Psoas muscle (tissue), 8 donors: Measurements from ENCODE around the gene WDR53. TPM values are rescaled to one million over a fixed set of nuclear protein-coding genes. Genes with fewer than 3 reads are reported as not detected.
"Not testable (repeated sequence)": the region's sequence is repeated elsewhere in the genome, so short reads cannot be mapped to it uniquely, and the experiment has no call there.

Experiments
- ATAC-seq, 4 donors: fragments of 200-7000 bp; cut with Tn5 transposase; one replicate each; pipeline ENCODE4 v1.9.1; 2020; ENCODE audit warnings: moderate library complexity in 3 of 4, mild to moderate bottlenecking in 2 of 4
- DNase-seq, 2 donors: peaks; one replicate each; pipeline ENCODE4 v3.0.0-alpha.2; 2020
- H3K27ac ChIP-seq: fragments of 200-600 bp; one replicate; pipeline ENCODE4 v1.8.0; 2022
- H3K27me3 ChIP-seq, 3 donors: fragments of 200-600 bp in 1 of 3; one replicate each; pipeline versions ENCODE4 v1.6.1 to v1.8.0; 2013 to 2022; ENCODE audit warnings: low read length in 2 of 3, mild to moderate bottlenecking in 2 of 3, moderate library complexity in 1 of 3; ENCODE audit not compliant: insufficient read depth in 3 of 3
- H3K36me3 ChIP-seq, 2 donors: fragments of 200-600 bp in 1 of 2; one replicate each; pipeline versions ENCODE4 v1.6.1 to v1.8.0; 2013 to 2022; ENCODE audit warnings: low read depth in 1 of 2, mild to moderate bottlenecking in 1 of 2, moderate library complexity in 1 of 2; ENCODE audit not compliant: insufficient read depth in 1 of 2
- H3K4me1 ChIP-seq: fragments of 200-600 bp; one replicate; pipeline ENCODE4 v1.8.0; 2022
- H3K4me3 ChIP-seq: fragments of 200-600 bp; one replicate; pipeline ENCODE4 v1.8.0; 2022; ENCODE audit warnings: mild to moderate bottlenecking
- H3K9me3 ChIP-seq: fragments of 200-600 bp; one replicate; pipeline ENCODE4 v1.8.0; 2022
- CTCF ChIP-seq: fragments of 200-600 bp; IDR thresholded peaks from one replicate; pipeline ENCODE4 v1.8.0; 2022; ENCODE audit warnings: antibody characterized with exemption
- WGBS, 3 donors: extraction: QIAGEN DNeasy Blood & Tissue Kit; methylation state at CpG; one replicate each; pipeline versions ENCODE4 v1.1.6 to v1.1.7; 2013; 5-methylcytosine and 5-hydroxymethylcytosine counted together
- intact Hi-C, 2 donors: fragments of 100-400 bp; cut with DNase I; formaldehyde crosslinking; loops; one replicate each; pipeline versions ENCODE4 v1.11.0 to v1.14.2; 2022
- polyA plus RNA-seq, 3 donors: library from polyadenylated mRNA; stranded (reverse); fragments of 200-250 nt; gene quantifications; one replicate each; pipeline ENCODE4 v1.2.3, GENCODE V29; 2013
- total RNA-seq, 4 donors: library from RNA; stranded (reverse); fragmentation: NEBNext Ultra II Directional in 2 of 4; extraction: Animal tissue kit (Norgen Biotek cat#: 25700) in 2 of 4; gene quantifications; one replicate each; pipeline versions ENCODE4 v1.2.1 to v1.2.4, GENCODE V29; 2021 to 2023
- donor health status: healthy with polysubstance abuse.
- donor health status: DM: no; HTN: no; CAD: no; lungs with moderate emphysema.
- donor health status: Bipolar disorder and iron deficiency.
- donor health status: healthy.
- donor health status: DM: yes; HTN: yes; CAD: no.
- donor health status: DM: no; HTN: no; CAD: no.
- donor health status: DM: no; HTN: no; CAD: no.
- donor health status: DM: yes; HTN: yes; CAD: no.

WDR53 gene
- total and polyA plus RNA-seq, 7 donors: 4.4 to 18.9 (median 10.5) TPM

- Histone ChIP-seq H3K4me1 (no peaks in the 10 kb centered on the region), H3K36me3 (no peaks in the 10 kb centered on the region), H3K27ac (no peak overlapping the region), H3K27me3 (no peaks in the 10 kb centered on the region), H3K9me3 (no peaks in the 10 kb centered on the region), H3K4me3 (no peak overlapping the region)
- no peak for TF ChIP-seq CTCF
- 19 to 34% (median 19%) methylated on average over 7 of the region's 7 CpGs for WGBS, 3 donors
- DNase-seq (no peak), ATAC-seq (peak in 1 of 4 donors; percentile 36)
- intact Hi-C loops: no loop called here
Measured at GRCh38 chr3:196603683-196604082, 35.3 kb upstream of the WDR53 start.

- Histone ChIP-seq H3K4me1 (no peaks in the 10 kb centered on the region), H3K36me3 (no peaks in the 10 kb centered on the region), H3K27ac (no peak overlapping the region), H3K27me3 (no peaks in the 10 kb centered on the region), H3K4me3 (no peak overlapping the region), H3K9me3 (no peaks in the 10 kb centered on the region)
- intact Hi-C loops: no loop called here
- TF ChIP-seq CTCF: no peak
- ATAC-seq (no peak), DNase-seq (no peak)
- 92 to 94% (median 92%) methylated on average over 6 of the region's 6 CpGs for WGBS, 3 donors
Measured at GRCh38 chr3:196602673-196603072, 34.3 kb upstream of the WDR53 start.

GRCh38 chr3:196600359-196600758 lies 32.0 kb upstream of the WDR53 start:
- 90 to 98% (median 93%) methylated on average over 7 of the region's 7 CpGs for WGBS, 3 donors
- intact Hi-C loops: no loop called here

GRCh38 chr3:196599734-196600128 lies 31.4 kb upstream of the WDR53 start:
- Histone ChIP-seq H3K4me1 (no peaks in the 10 kb centered on the region), H3K4me3 (no peak overlapping the region), H3K27me3 (no peaks in the 10 kb centered on the region), H3K36me3 (no peaks in the 10 kb centered on the region), H3K9me3 (no peaks in the 10 kb centered on the region), H3K27ac (no peak overlapping the region)
- ATAC-seq (no peak), DNase-seq (no peak)
- intact Hi-C loops: no loop called here
- 64 to 88% (median 74%) methylated on average over 5 of the region's 5 CpGs for WGBS, 3 donors
- TF ChIP-seq CTCF: no peak

More at GRCh38 chr3:196600359-196600758, 32.0 kb upstream of the WDR53 start:
- H3K4me1 ChIP-seq: no peaks in the 10 kb centered on the region
- H3K9me3 ChIP-seq: no peaks in the 10 kb centered on the region
- H3K4me3 ChIP-seq: no peak overlapping the region
- no peaks in the 10 kb centered on the region for H3K27me3 ChIP-seq
- no peak for TF ChIP-seq CTCF
- no peaks in the 10 kb centered on the region for H3K36me3 ChIP-seq
- ATAC-seq: peak in 1 of 4 donors; percentile 11
- H3K27ac ChIP-seq: no peak overlapping the region
- no peak for DNase-seq

GRCh38 chr3:196597971-196598733 lies 29.8 kb upstream of the WDR53 start:
- intact Hi-C loops, H3K27me3 ChIP-seq, H3K27ac ChIP-seq, H3K4me3 ChIP-seq, H3K4me1 ChIP-seq, H3K36me3 ChIP-seq, ATAC-seq, H3K9me3 ChIP-seq, DNase-seq: not testable (repeated sequence)
- WGBS, 3 donors: 45 to 60% (median 50%) methylated on average over 25 of the region's 25 CpGs
